ENCODE data around the gene KIF2A.

- no peak for TF ChIP-seq CTCF (conservative IDR thresholded peaks at IDR 0.05; ENCODE audit: low read length)
- no peak for TF ChIP-seq EZH2phosphoT487 (IDR thresholded peaks at IDR 0.05; ENCODE audit: borderline replicate concordance, low read depth, low read length)
These were observed 22.9 kb downstream of the KIF2A start for GRCh38 chr5:62328772-62329491.

All from OCI-LY7 (cell line).